GM12892 (cell line): ENCODE data around the gene ERG.

ENCODE experiments used
- POLR2AphosphoS5 ChIP-seq: IDR thresholded peaks from 2 replicates; pipeline ENCODE4 v1.6.1; 2011; ENCODE audit warnings: low read depth, low read length, control low read depth
- TAF1 ChIP-seq: IDR thresholded peaks from 2 replicates; pipeline ENCODE4 v1.6.1; 2011; ENCODE audit warnings: low read depth, mild to moderate bottlenecking, control low read depth, low read length, borderline replicate concordance

DNA sequence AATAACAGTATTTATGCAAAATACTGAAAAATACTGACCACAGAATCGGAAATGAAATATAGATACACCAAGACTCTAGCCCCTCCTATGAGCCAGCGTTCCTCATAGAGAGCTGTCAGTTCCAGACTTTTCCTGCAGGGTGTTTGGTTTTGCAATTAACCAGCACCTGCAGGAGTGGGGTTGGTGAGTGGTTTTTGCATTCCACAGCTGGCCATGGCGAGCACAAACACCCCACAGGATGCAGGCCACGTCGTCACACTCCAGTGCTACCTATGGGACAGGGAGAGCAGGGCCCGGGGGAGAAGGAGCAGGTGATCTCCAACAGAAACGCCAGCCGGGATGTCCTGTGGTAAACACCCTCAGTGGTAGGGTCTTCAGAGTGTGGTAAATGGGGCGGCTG lies 94.1 kb downstream of the ERG start:
- TF ChIP-seq TAF1 (no peak), POLR2AphosphoS5 (no peak)
